Measurements from ENCODE around the gene BCO2. TPM values are rescaled to one million over a fixed set of nuclear protein-coding genes. Genes with fewer than 3 reads are reported as not detected.
A peak's percentile ranks its signal among the peaks of the same experiment; 100 is the strongest.

Gene BCO2
- total and polyA plus RNA-seq, 7 donors, result 3.5 to 42.4 (median 5.7) TPM

GRCh38 chr11:112177589-112177988, 2.3 kb downstream of the BCO2 start:
- H3K36me3 ChIP-seq (ENCODE audit: insufficient read depth in 1 of 2, low read depth in 1 of 2), result peaks cover 0 to 7% of the 10 kb centered on the region in 2 donors
- TF ChIP-seq CTCF (IDR thresholded peaks at IDR 0.05), result no peak
- no peak for ATAC-seq
- DNase-seq, result no peak
- H3K9me3 ChIP-seq, result no peaks in the 10 kb centered on the region
- peak overlapping the region; percentile 85 for H3K27ac ChIP-seq
- WGBS, 3 donors, result 68 to 69% (median 69%) methylated on average over 3 to 4 of the region's 4 CpGs
- intact Hi-C loops (cut with DNase I), result loop anchor here (2.0 to 5.0 kb wide), 2 partner anchors 63 to 65 kb away; no protein-coding TSS in a partner anchor
- peaks cover 25% of the 10 kb centered on the region for H3K4me1 ChIP-seq
- H3K27me3 ChIP-seq (ENCODE audit: insufficient read depth in 3 of 3, low read length in 2 of 3), result no peaks in the 10 kb centered on the region
- peak overlapping the region; percentile 65 for H3K4me3 ChIP-seq

- Histone ChIP-seq H3K9me3 (no peaks in the 10 kb centered on the region), H3K27ac (no peak overlapping the region), H3K36me3 (ENCODE audit: insufficient read depth in 1 of 2, low read depth in 1 of 2) (peaks cover 0 to 7% of the 10 kb centered on the region in 2 donors), H3K4me1 (peaks cover 17% of the 10 kb centered on the region), H3K27me3 (ENCODE audit: insufficient read depth in 3 of 3, low read length in 2 of 3) (no peaks in the 10 kb centered on the region), H3K4me3 (peak overlapping the region; percentile 65)
- DNase-seq (no peak), ATAC-seq (no peak)
- intact Hi-C loops (cut with DNase I), result loop anchor here in 1 of 2 donors (5.0 kb wide), 1 partner anchor 66 kb away; no protein-coding TSS in a partner anchor
- 94 to 100% (median 97%) methylated on average over 1 of the region's 1 CpG for WGBS, 3 donors
- no peak for TF ChIP-seq CTCF (IDR thresholded peaks at IDR 0.05)
Observed at GRCh38 chr11:112178428-112178827, 3.1 kb downstream of the BCO2 start.

GRCh38 chr11:112178936-112179335, 3.6 kb downstream of the BCO2 start:
- H3K4me3 ChIP-seq, result no peak overlapping the region

GRCh38 chr11:112179601-112180000, 4.3 kb downstream of the BCO2 start:
- DNase-seq (no peak), ATAC-seq (no peak)
- H3K4me3 ChIP-seq, result no peak overlapping the region
- peaks cover 17% of the 10 kb centered on the region for H3K4me1 ChIP-seq
- H3K36me3 ChIP-seq (ENCODE audit: insufficient read depth in 1 of 2, low read depth in 1 of 2), result peaks cover 0 to 7% of the 10 kb centered on the region in 2 donors
- intact Hi-C loops (cut with DNase I), result loop anchor here in 1 of 2 donors (5.0 kb wide), 1 partner anchor 67 kb away; no protein-coding TSS in a partner anchor
- H3K27me3 ChIP-seq (ENCODE audit: insufficient read depth in 3 of 3, low read length in 2 of 3), result no peaks in the 10 kb centered on the region
- no peak for TF ChIP-seq CTCF (IDR thresholded peaks at IDR 0.05)
- H3K27ac ChIP-seq, result peak overlapping the region; percentile 27
- no peaks in the 10 kb centered on the region for H3K9me3 ChIP-seq

More at GRCh38 chr11:112178936-112179335, 3.6 kb downstream of the BCO2 start:
- H3K27me3 ChIP-seq (ENCODE audit: insufficient read depth in 3 of 3, low read length in 2 of 3), result no peaks in the 10 kb centered on the region
- ATAC-seq, result no peak
- 82 to 83% (median 82%) methylated on average over 3 of the region's 3 CpGs for WGBS, 3 donors
- H3K27ac ChIP-seq, result no peak overlapping the region
- H3K4me1 ChIP-seq, result peaks cover 17% of the 10 kb centered on the region
- no peak for DNase-seq
- H3K9me3 ChIP-seq, result no peaks in the 10 kb centered on the region
- no peak for TF ChIP-seq CTCF (IDR thresholded peaks at IDR 0.05)
- H3K36me3 ChIP-seq (ENCODE audit: insufficient read depth in 1 of 2, low read depth in 1 of 2), result peaks cover 0 to 7% of the 10 kb centered on the region in 2 donors
- intact Hi-C loops (cut with DNase I), result loop anchor here in 1 of 2 donors (5.0 kb wide), 1 partner anchor 67 kb away; no protein-coding TSS in a partner anchor

- DNase-seq, result no peak
- H3K4me3 ChIP-seq, result no peak overlapping the region
- no peak for TF ChIP-seq CTCF (IDR thresholded peaks at IDR 0.05)
- intact Hi-C loops (cut with DNase I), result no loop called here
- H3K27me3 ChIP-seq (ENCODE audit: insufficient read depth in 3 of 3, low read length in 2 of 3), result no peaks in the 10 kb centered on the region
- peaks cover 0 to 7% of the 10 kb centered on the region in 2 donors for H3K36me3 ChIP-seq (ENCODE audit: insufficient read depth in 1 of 2, low read depth in 1 of 2)
- WGBS, 3 donors, result 69 to 73% (median 72%) methylated on average over 1 of the region's 1 CpG
- ATAC-seq, result no peak
- H3K9me3 ChIP-seq, result no peaks in the 10 kb centered on the region
- H3K4me1 ChIP-seq, result peaks cover 23% of the 10 kb centered on the region
- H3K27ac ChIP-seq, result no peak overlapping the region
Observed at GRCh38 chr11:112182867-112183266, 7.6 kb downstream of the BCO2 start.

Measured in psoas muscle (tissue), 8 donors.